Activated gamma-delta T cell treated with Interleukin-2 at 50 U/mL for 16 hours (primary cell): ENCODE data around the gene TOP3A.

Experiments
- DNase-seq: peaks from one replicate; pipeline ENCODE4 v3.0.0-alpha.2; 2020

TOP3A gene

GRCh38 chr17:18252160-18252559 lies 62.6 kb downstream of the TOP3A start:
- no peak for DNase-seq

DNA sequence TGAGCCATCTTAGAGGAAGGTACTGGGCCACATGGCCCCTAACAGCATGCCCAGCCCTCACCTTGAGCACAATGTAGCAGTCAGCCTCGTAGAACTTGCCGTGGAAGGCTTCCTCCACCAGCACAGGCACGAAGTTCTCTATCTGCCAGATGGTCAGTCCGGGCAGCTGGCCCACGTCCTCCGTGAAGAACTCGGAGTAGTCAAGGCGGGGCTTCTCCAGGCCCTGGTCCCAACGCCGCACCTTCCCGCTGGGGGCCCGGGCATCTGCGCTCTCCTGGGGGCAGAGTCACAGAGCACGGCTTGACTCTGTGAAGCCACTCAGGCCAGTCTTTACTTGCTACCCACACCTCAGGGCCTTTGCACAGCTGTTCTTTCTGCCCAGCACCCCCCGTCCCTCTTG lies 63.6 kb downstream of the TOP3A start:
- no peak for DNase-seq

- DNase-seq = no peak
These were observed 64.1 kb downstream of the TOP3A start for GRCh38 chr17:18250708-18251107.

GRCh38 chr17:18250259-18250658 lies 64.5 kb downstream of the TOP3A start:
- DNase-seq = no peak

GRCh38 chr17:18248811-18249210 lies 66.0 kb downstream of the TOP3A start:
- DNase-seq = no peak

DNA sequence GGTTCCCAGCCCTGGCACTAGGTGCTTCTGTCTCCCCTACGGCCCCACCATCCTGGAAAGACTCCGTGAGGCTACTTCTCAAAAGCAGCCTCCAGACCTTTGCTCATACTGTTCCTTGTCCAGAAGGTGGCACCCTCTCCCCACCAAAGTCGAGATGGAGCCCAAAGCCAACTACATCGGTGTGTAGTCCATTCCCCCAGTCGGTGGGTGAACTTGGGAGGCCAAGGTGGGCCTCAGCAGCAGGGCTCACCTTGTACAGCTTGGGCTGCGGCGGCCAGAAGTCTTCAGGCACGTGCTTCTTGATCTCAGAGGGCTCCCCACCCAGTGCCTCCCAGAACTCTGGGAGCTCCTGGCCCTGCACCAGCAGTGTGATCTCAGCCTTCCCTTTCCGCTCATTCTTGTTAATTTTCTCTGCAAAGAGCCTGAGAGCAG lies 66.5 kb downstream of the TOP3A start:
- DNase-seq = peak; percentile 63

DNA sequence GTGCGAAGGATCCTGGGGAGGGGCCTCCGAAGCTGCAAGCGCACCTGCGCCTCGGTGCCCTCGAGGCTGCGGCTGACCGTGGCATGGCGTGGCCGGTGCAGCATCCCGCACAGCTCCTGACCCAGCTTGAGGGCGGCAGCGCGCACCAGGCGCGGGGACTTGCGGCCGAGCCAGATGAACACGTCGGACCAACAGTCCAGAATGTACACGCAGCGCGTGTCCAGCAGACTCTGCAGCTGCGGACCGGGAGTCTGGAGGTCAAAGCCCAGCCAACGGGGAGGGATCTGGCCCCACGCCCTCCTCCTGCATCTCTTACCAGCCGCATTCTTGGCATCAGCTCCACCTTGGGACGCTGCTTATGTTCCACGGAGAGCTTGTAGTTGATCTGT lies 67.2 kb downstream of the TOP3A start:
- no peak for DNase-seq

- DNase-seq = no peak
These were observed 67.7 kb downstream of the TOP3A start for GRCh38 chr17:18246880-18247612.

GRCh38 chr17:18246109-18246725 lies 68.6 kb downstream of the TOP3A start:
- DNase-seq = no peak

DNA sequence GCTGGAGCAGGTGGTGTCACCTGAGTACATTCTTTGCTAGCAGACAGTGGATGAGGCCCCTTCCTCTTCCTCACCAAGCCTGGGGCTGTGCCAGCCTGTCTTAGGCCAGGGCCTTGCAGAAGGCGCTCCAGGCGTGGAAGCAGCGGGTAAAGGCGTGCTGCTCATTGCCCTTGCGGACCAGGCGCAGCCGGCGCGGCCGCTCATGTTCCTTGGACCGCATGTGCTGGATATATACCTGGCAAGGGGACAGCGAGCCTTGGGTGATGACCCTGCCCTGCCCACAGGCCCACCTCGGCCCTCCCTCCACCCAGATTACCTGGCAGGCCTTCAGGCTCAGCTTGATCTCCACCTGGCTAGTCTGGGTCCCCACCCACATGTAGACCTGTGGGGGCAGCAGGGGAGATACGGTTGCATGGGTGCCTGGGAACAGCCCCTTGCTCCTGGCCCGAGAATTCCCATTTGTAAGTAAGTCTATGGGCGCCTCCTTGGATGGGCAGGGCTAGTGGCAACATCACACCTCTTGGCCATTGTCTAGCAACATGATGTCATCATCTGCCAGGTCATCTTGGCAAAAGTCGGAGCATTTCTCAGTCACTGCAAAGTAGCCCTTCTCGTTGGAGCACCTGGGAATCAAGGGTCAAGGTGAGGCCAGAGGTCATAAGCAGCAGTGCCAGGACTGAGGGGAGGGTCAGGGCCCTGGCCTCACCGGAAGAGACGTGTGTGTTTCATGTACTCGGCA lies 69.6 kb downstream of the TOP3A start:
- DNase-seq = no peak

- no peak for DNase-seq
These were observed 73.4 kb downstream of the TOP3A start for GRCh38 chr17:18241229-18241871.

DNA sequence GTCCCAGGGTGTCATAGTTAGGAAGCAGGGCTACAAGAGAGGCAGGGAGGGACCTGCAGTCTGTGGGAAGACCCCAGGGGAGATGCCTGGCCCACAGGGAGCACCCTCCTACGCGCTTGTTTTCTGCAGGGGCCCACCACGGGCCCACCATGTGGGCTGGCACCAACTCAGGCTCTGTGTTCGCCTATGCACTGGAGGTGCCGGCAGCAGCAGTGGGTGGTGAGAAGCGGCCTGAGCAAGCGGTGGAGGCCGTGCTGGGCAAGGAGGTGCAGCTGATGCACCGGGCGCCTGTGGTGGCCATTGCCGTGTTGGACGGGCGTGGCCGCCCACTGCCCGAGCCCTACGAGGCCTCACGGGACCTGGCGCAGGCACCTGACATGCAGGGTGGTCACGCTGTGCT lies 74.3 kb downstream of the TOP3A start:
- no peak for DNase-seq

- DNase-seq = no peak
These were observed 76.5 kb downstream of the TOP3A start for GRCh38 chr17:18238299-18238698.

DNA sequence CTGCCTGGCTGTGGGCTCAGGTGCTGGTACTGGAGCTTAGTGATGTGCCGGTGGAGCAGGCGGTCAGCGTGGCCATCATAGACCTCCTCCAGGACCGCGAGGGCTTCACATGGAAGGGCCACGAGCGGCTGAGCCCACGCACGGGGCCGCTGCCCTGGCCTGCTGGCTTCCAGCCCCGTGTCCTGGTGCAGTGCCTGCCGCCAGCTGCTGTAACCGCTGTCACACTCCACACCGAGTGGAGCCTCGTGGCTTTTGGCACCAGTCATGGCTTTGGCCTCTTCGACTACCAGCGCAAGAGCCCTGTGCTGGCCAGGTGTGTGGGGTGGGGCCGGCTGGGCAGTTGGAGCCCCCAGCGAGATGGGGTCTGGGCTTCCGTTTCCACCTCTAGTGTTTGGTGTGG lies 77.3 kb downstream of the TOP3A start:
- no peak for DNase-seq

- DNase-seq = no peak
These were observed 78.3 kb downstream of the TOP3A start for GRCh38 chr17:18236494-18236893.

GRCh38 chr17:18235743-18236256 lies 79.0 kb downstream of the TOP3A start:
- no peak for DNase-seq

GRCh38 chr17:18234853-18235380 lies 79.9 kb downstream of the TOP3A start:
- DNase-seq = no peak

GRCh38 chr17:18233803-18234518 lies 80.8 kb downstream of the TOP3A start:
- no peak for DNase-seq

GRCh38 chr17:18231164-18231563 lies 83.6 kb downstream of the TOP3A start:
- DNase-seq = no peak

DNA sequence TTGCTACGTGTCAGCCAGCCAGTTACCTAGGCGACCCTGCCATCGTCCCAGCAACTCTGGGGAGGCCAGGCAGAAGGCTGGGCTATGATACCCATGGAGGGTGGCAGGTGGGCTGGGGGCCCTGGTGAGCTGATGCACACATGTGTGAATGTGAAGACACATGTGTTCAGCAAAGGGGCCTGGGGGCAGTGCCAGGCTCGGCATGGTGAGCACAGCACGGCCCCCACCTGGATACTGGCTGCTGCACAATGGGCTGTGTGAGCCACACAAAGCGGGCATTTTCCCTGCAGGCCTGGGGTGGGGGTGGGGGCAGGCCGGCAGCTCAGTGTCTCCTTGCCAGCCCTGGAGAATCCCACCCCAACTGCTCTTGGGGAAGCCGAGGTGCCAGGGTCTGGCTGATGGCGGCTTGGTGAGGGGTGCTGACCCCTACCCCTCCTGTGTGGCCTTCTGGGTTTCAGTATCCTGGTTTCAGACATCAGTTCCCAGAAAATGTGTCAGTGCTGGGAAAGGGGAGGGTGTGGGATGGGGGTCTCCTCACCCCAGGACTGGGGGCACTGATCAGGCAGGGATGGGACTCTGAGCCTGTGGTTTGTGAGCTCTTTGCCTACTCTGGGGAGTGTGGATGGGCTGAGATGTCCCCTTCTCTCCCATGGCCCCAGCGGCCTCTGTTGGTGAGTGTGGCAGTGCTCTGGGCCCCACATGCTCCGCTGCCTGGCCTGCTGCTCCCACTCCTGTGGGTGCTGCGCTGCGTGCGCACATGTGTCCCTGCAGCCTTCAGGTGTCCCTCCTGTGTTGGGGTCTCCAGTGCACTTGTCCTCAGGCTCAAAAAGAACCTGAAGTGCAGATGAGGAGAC lies 84.3 kb downstream of the TOP3A start:
- no peak for DNase-seq

DNA sequence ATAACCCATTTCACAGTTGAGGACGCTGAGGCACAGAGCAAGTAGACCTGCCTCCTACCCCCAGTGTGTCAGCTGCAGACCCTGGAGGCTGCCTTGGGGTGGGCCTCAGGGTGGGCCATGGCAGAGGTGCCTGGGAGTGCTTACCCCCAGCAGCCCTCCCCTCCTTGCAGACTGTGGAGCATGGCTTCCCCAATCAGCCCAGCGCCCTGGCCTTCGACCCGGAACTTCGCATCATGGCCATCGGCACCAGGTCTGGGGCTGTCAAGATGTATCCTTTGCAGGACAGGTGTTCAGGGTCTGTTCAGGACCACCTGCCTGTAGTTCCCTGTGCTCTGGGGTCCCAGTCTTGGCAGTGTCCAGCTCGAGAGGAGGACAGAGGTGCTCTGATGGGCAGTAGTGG lies 85.0 kb downstream of the TOP3A start:
- no peak for DNase-seq
